GM23248 (cell line): ENCODE measurements around the gene SRPK1. TPM values are rescaled to one million over a fixed set of nuclear protein-coding genes. Genes with fewer than 3 reads are reported as not detected.

Source experiments
- DNase-seq: peaks from one replicate; pipeline ENCODE4 v3.0.0-alpha.2; 2015
- H2AFZ ChIP-seq: fragments of 200-600 bp; sonication (generic); 2 replicates; pipeline ENCODE4 v1.6.1; 2016; ENCODE audit warnings: antibody characterized with exemption
- H3F3A ChIP-seq: fragments of 200-600 bp; sonication (generic); 2 replicates; pipeline ENCODE4 v1.6.1; 2016; ENCODE audit warnings: mild to moderate bottlenecking, antibody characterized with exemption, mixed run types; ENCODE audit not compliant: insufficient read depth
- H3K27ac ChIP-seq: fragments of 200-600 bp; sonication (generic); 2 replicates; pipeline ENCODE4 v1.5.1; 2016; ENCODE audit warnings: mild to moderate bottlenecking
- H3K27me3 ChIP-seq: fragments of 200-600 bp; sonication (generic); replicated peaks from 2 replicates; pipeline ENCODE4 v1.6.1; 2016; ENCODE audit warnings: mild to moderate bottlenecking; ENCODE audit not compliant: insufficient read depth
- H3K36me3 ChIP-seq: fragments of 200-600 bp; sonication (generic); 2 replicates; pipeline ENCODE4 v1.6.1; 2016; ENCODE audit warnings: low read depth, mild to moderate bottlenecking
- H3K4me1 ChIP-seq: fragments of 200-600 bp; sonication (generic); 2 replicates; pipeline ENCODE4 v1.6.1; 2016; ENCODE audit warnings: mild to moderate bottlenecking; ENCODE audit not compliant: insufficient read depth
- H3K4me2 ChIP-seq: fragments of 200-600 bp; sonication (generic); one replicate; pipeline ENCODE4 v1.6.1; 2016; ENCODE audit warnings: mild to moderate bottlenecking; ENCODE audit not compliant: unreplicated experiment
- H3K4me3 ChIP-seq: fragments of 200-600 bp; sonication (generic); 2 replicates; pipeline ENCODE4 v1.5.1; 2016; ENCODE audit warnings: mild to moderate bottlenecking
- H3K79me2 ChIP-seq: fragments of 200-600 bp; sonication (generic); 2 replicates; pipeline ENCODE4 v1.6.1; 2016; ENCODE audit warnings: mild to moderate bottlenecking; ENCODE audit not compliant: insufficient read depth
- H3K9ac ChIP-seq: fragments of 200-600 bp; sonication (generic); 2 replicates; pipeline ENCODE4 v1.6.1; 2016; ENCODE audit warnings: mild to moderate bottlenecking
- H3K9me2 ChIP-seq: fragments of 200-600 bp; sonication (generic); 2 replicates; pipeline ENCODE4 v1.6.1; 2016; ENCODE audit warnings: mixed run types, mild to moderate bottlenecking, moderate library complexity; ENCODE audit not compliant: insufficient read depth
- H3K9me3 ChIP-seq: fragments of 200-600 bp; sonication (generic); one replicate; pipeline ENCODE4 v1.6.1; 2017; ENCODE audit warnings: low read depth
- H4K20me1 ChIP-seq: fragments of 200-600 bp; sonication (generic); 2 replicates; pipeline ENCODE4 v1.6.0; 2016; ENCODE audit not compliant: insufficient read depth
- EZH2 ChIP-seq: fragments of 200-600 bp; sonication (generic); IDR thresholded peaks from 2 replicates; pipeline ENCODE4 v1.6.1; 2018; ENCODE audit warnings: antibody characterized with exemption, mild to moderate bottlenecking; ENCODE audit not compliant: insufficient read depth, poor library complexity, severe bottlenecking
- EZH2phosphoT487 ChIP-seq: fragments of 200-600 bp; sonication (generic); IDR thresholded peaks from 2 replicates; pipeline ENCODE4 v1.6.1; 2018; ENCODE audit warnings: antibody characterized with exemption, moderate library complexity, mild to moderate bottlenecking, low read depth; ENCODE audit not compliant: insufficient read depth
- WGBS, 2 experiments: methylation state at CpG; one replicate each; pipeline ENCODE4 v1.1.6; 2015 to 2017; ENCODE audit warnings: low lambda C conversion rate in 2 of 2, low coverage in 1 of 2; ENCODE audit errors: missing lambda C conversion rate in 2 of 2; 5-methylcytosine and 5-hydroxymethylcytosine counted together
- in situ Hi-C: fragments of 300-500 bp; cut with MboI; formaldehyde crosslinking; loops from 2 replicates; pipeline ENCODE4 v1.15.0; 2020
- polyA plus RNA-seq: library from polyadenylated mRNA; unstranded; fragments of >200 nt; fragmentation: Nextera tagmentation; extraction: Ambion mirVana; gene quantifications from 2 replicates; pipeline ENCODE4 v1.2.1, GENCODE V29; 2016
- total RNA-seq: library from RNA; depleted of rRNA; stranded (reverse); fragments of >200 nt; shearing (Covaris generic); gene quantifications from 2 replicates; pipeline ENCODE4 v1.2.3, GENCODE V29; 2014

SRPK1 gene
- total and polyA plus RNA-seq, 2 experiments from 2014 or later, result 28.9 to 44.4 TPM

- no peak overlapping the region for H2AFZ ChIP-seq
- H3K27me3 ChIP-seq, result no peaks in the 10 kb centered on the region
- H3K9ac ChIP-seq, result no peak overlapping the region
- no peaks in the 10 kb centered on the region for H4K20me1 ChIP-seq
- no peaks in the 10 kb centered on the region for H3F3A ChIP-seq
- H3K9me3 ChIP-seq, result no peaks in the 10 kb centered on the region
- WGBS, 2 experiments, result 77 to 78% methylated on average over 5 of the region's 5 CpGs
- no peak for TF ChIP-seq EZH2phosphoT487
- TF ChIP-seq EZH2, result no peak
- H3K9me2 ChIP-seq, result no peaks in the 10 kb centered on the region
- H3K4me2 ChIP-seq, result no peak overlapping the region
- H3K36me3 ChIP-seq, result no peaks in the 10 kb centered on the region
- DNase-seq, result no peak
- no peak overlapping the region for H3K27ac ChIP-seq
- no peak overlapping the region for H3K4me3 ChIP-seq
- no peaks in the 10 kb centered on the region for H3K79me2 ChIP-seq
- no peaks in the 10 kb centered on the region for H3K4me1 ChIP-seq
- in situ Hi-C loops, result no loop called here
These were observed 96.2 kb downstream of the SRPK1 start for GRCh38 chr6:35824552-35825192.

- Histone ChIP-seq H3K79me2 (no peaks in the 10 kb centered on the region), H3K9ac (no peak overlapping the region), H3F3A (no peaks in the 10 kb centered on the region), H3K9me2 (no peaks in the 10 kb centered on the region), H3K4me1 (no peaks in the 10 kb centered on the region), H3K4me2 (no peak overlapping the region), H3K27ac (no peak overlapping the region), H2AFZ (no peak overlapping the region), H3K4me3 (no peak overlapping the region), H4K20me1 (no peaks in the 10 kb centered on the region), H3K36me3 (no peaks in the 10 kb centered on the region), H3K27me3 (no peaks in the 10 kb centered on the region), H3K9me3 (no peaks in the 10 kb centered on the region)
- 44 to 52% methylated on average over 2 of the region's 2 CpGs for WGBS, 2 experiments
- DNase-seq, result no peak
- TF ChIP-seq EZH2phosphoT487 (no peak), EZH2 (no peak)
- in situ Hi-C loops, result no loop called here
These were observed 97.3 kb downstream of the SRPK1 start for GRCh38 chr6:35823601-35824000.

GRCh38 chr6:35817515-35817914, 103.4 kb downstream of the SRPK1 start:
- in situ Hi-C loops, result no loop called here
- no peaks in the 10 kb centered on the region for H3K36me3 ChIP-seq
- no peak for TF ChIP-seq EZH2phosphoT487
- no peak for TF ChIP-seq EZH2
- H3K4me1 ChIP-seq, result no peaks in the 10 kb centered on the region
- H3K27ac ChIP-seq, result no peak overlapping the region
- no peaks in the 10 kb centered on the region for H3K27me3 ChIP-seq
- H2AFZ ChIP-seq, result no peak overlapping the region
- no peak overlapping the region for H3K4me2 ChIP-seq
- no peaks in the 10 kb centered on the region for H4K20me1 ChIP-seq
- H3K4me3 ChIP-seq, result no peak overlapping the region
- H3K79me2 ChIP-seq, result no peaks in the 10 kb centered on the region
- H3K9ac ChIP-seq, result no peak overlapping the region
- H3F3A ChIP-seq, result no peaks in the 10 kb centered on the region
- no peaks in the 10 kb centered on the region for H3K9me3 ChIP-seq
- H3K9me2 ChIP-seq, result no peaks in the 10 kb centered on the region
- DNase-seq, result no peak

GRCh38 chr6:35811699-35811995, 109.3 kb downstream of the SRPK1 start:
- Histone ChIP-seq H3K4me1 (peaks cover 10% of the 10 kb centered on the region), H4K20me1 (no peaks in the 10 kb centered on the region), H3K79me2 (no peaks in the 10 kb centered on the region), H3K27ac (no peak overlapping the region), H3K9me3 (no peaks in the 10 kb centered on the region), H3K36me3 (no peaks in the 10 kb centered on the region), H3F3A (no peaks in the 10 kb centered on the region), H3K9ac (no peak overlapping the region), H3K4me2 (peak overlapping the region; percentile 61), H3K27me3 (no peaks in the 10 kb centered on the region), H3K4me3 (no peak overlapping the region), H3K9me2 (no peaks in the 10 kb centered on the region), H2AFZ (peak overlapping the region; percentile 69)
- TF ChIP-seq EZH2phosphoT487, result no peak
- TF ChIP-seq EZH2, result no peak
- no peak for DNase-seq
- WGBS, 2 experiments, result 39 to 51% methylated on average over 6 of the region's 6 CpGs
- in situ Hi-C loops, result no loop called here

GRCh38 chr6:35810971-35811698, 109.8 kb downstream of the SRPK1 start:
- no peaks in the 10 kb centered on the region for H3K36me3 ChIP-seq
- H3K4me2 ChIP-seq, result peak overlapping the region; percentile 61
- no peaks in the 10 kb centered on the region for H3K27me3 ChIP-seq
- H2AFZ ChIP-seq, result peak overlapping the region; percentile 69
- TF ChIP-seq EZH2phosphoT487, result no peak
- TF ChIP-seq EZH2, result no peak
- H3K4me3 ChIP-seq, result peak overlapping the region; percentile 38; the same call in 1 of the 2 replicates
- no peak overlapping the region for H3K9ac ChIP-seq
- H3K27ac ChIP-seq, result no peak overlapping the region
- H3K79me2 ChIP-seq, result no peaks in the 10 kb centered on the region
- DNase-seq, result peak; percentile 87
- in situ Hi-C loops, result no loop called here
- H3F3A ChIP-seq, result no peaks in the 10 kb centered on the region
- no peaks in the 10 kb centered on the region for H3K9me3 ChIP-seq
- peaks cover 10% of the 10 kb centered on the region for H3K4me1 ChIP-seq
- H3K9me2 ChIP-seq, result no peaks in the 10 kb centered on the region
- WGBS, 2 experiments, result 36 to 38% methylated on average over 14 of the region's 14 CpGs
- no peaks in the 10 kb centered on the region for H4K20me1 ChIP-seq
